Smooth muscle cell (in vitro differentiated cells): ENCODE data around the gene KCTD21. TPM values are rescaled to one million over a fixed set of nuclear protein-coding genes. Genes with fewer than 3 reads are reported as not detected.

Source experiments
- DNase-seq: peaks from one replicate; lab custom pipeline; 2025; ENCODE audit not compliant: unreplicated experiment; lab: John Stamatoyannopoulos, UW
- H2AFZ ChIP-seq: fragments of 200-600 bp; sonication (generic); 2 replicates; pipeline ENCODE4 v1.6.0; 2016; ENCODE audit warnings: antibody characterized with exemption, low read depth, mild to moderate bottlenecking
- H3F3A ChIP-seq: fragments of 200-600 bp; sonication (generic); 2 replicates; pipeline ENCODE4 v1.6.0; 2017; ENCODE audit warnings: antibody characterized with exemption, low read depth
- H3K27ac ChIP-seq: fragments of 200-600 bp; sonication (generic); 2 replicates; pipeline ENCODE4 v1.5.1; 2016; ENCODE audit warnings: low read depth, mild to moderate bottlenecking
- H3K27me3 ChIP-seq: fragments of 200-600 bp; sonication (generic); 2 replicates; pipeline ENCODE4 v1.6.1; 2016; ENCODE audit warnings: low read depth, mild to moderate bottlenecking
- H3K36me3 ChIP-seq: fragments of 200-600 bp; sonication (generic); 2 replicates; pipeline ENCODE4 v1.5.1; 2016; ENCODE audit warnings: low read depth
- H3K4me1 ChIP-seq: fragments of 200-600 bp; sonication (generic); 2 replicates; pipeline ENCODE4 v1.5.1; 2016; ENCODE audit warnings: low read depth
- H3K4me2 ChIP-seq: fragments of 200-600 bp; sonication (generic); 2 replicates; pipeline ENCODE4 v1.6.0; 2016; ENCODE audit warnings: mild to moderate bottlenecking
- H3K4me3 ChIP-seq: fragments of 200-600 bp; sonication (generic); 2 replicates; pipeline ENCODE4 v1.5.1; 2016; ENCODE audit warnings: mild to moderate bottlenecking
- H3K79me2 ChIP-seq: fragments of 200-600 bp; sonication (generic); 2 replicates; pipeline ENCODE4 v1.6.0; 2016; ENCODE audit warnings: low read depth, mild to moderate bottlenecking
- H3K9ac ChIP-seq: fragments of 200-600 bp; sonication (generic); 2 replicates; pipeline ENCODE4 v1.6.0; 2016; ENCODE audit warnings: low read depth
- H3K9me3 ChIP-seq: fragments of 200-600 bp; sonication (generic); replicated peaks from 2 replicates; pipeline ENCODE4 v1.5.1; 2016; ENCODE audit warnings: low read depth
- H4K20me1 ChIP-seq: fragments of 200-600 bp; sonication (generic); 2 replicates; pipeline ENCODE4 v1.6.0; 2016; ENCODE audit warnings: low read depth
- CTCF ChIP-seq: fragments of 200-600 bp; sonication (generic); IDR thresholded peaks from 2 replicates; pipeline ENCODE4 v1.5.1; 2017; ENCODE audit warnings: borderline replicate concordance, mild to moderate bottlenecking, antibody characterized with exemption; ENCODE audit not compliant: insufficient read depth, poor library complexity, severe bottlenecking
- WGBS: methylation state at CpG from one replicate; pipeline ENCODE4 v1.1.7; 2016; ENCODE audit warnings: low lambda C conversion rate; 5-methylcytosine and 5-hydroxymethylcytosine counted together
- polyA plus RNA-seq: library from polyadenylated mRNA; unstranded; fragments of >200 nt; fragmentation: Nextera tagmentation; extraction: Ambion mirVana; gene quantifications from 2 replicates; pipeline ENCODE4 v1.2.1, GENCODE V29; 2016
- total RNA-seq: library from RNA; depleted of rRNA; stranded (reverse); fragments of >200 nt; gene quantifications from 2 replicates; pipeline ENCODE4 v1.2.3, GENCODE V29; 2014

Gene KCTD21
- total and polyA plus RNA-seq, 2 experiments from 2014 or later, result 4.9 to 23.5 TPM

GRCh38 chr11:78220218-78221157 is 32.1 kb upstream of the KCTD21 start:
- no peak overlapping the region for H3K4me3 ChIP-seq
- no peaks in the 10 kb centered on the region for H3K79me2 ChIP-seq
- no peaks in the 10 kb centered on the region for H3K4me1 ChIP-seq
- H4K20me1 ChIP-seq, result no peaks in the 10 kb centered on the region
- no peaks in the 10 kb centered on the region for H3K36me3 ChIP-seq
- H3F3A ChIP-seq, result no peaks in the 10 kb centered on the region
- H3K27me3 ChIP-seq, result no peaks in the 10 kb centered on the region
- no peak overlapping the region for H2AFZ ChIP-seq
- H3K9me3 ChIP-seq, result no peaks in the 10 kb centered on the region
- DNase-seq, result no peak
- TF ChIP-seq CTCF, result no peak
- H3K4me2 ChIP-seq, result no peak overlapping the region
- 94% methylated on average over 14 of the region's 14 CpGs for WGBS
- no peak overlapping the region for H3K9ac ChIP-seq
- H3K27ac ChIP-seq, result no peak overlapping the region

- no peak overlapping the region for H3K4me2 ChIP-seq
- H4K20me1 ChIP-seq, result no peaks in the 10 kb centered on the region
- WGBS, result 98% methylated on average over 7 of the region's 7 CpGs
- no peak overlapping the region for H3K4me3 ChIP-seq
- H2AFZ ChIP-seq, result no peak overlapping the region
- H3K27ac ChIP-seq, result no peak overlapping the region
- no peak for TF ChIP-seq CTCF
- no peaks in the 10 kb centered on the region for H3K79me2 ChIP-seq
- H3F3A ChIP-seq, result no peaks in the 10 kb centered on the region
- DNase-seq, result no peak
- no peaks in the 10 kb centered on the region for H3K27me3 ChIP-seq
- no peaks in the 10 kb centered on the region for H3K36me3 ChIP-seq
- no peak overlapping the region for H3K9ac ChIP-seq
- H3K9me3 ChIP-seq, result no peaks in the 10 kb centered on the region
- H3K4me1 ChIP-seq, result no peaks in the 10 kb centered on the region
Observed at GRCh38 chr11:78219493-78220217, 31.2 kb upstream of the KCTD21 start.

GRCh38 chr11:78218707-78219492 is 30.5 kb upstream of the KCTD21 start:
- Histone ChIP-seq H3K4me3 (no peak overlapping the region), H2AFZ (no peak overlapping the region), H3K36me3 (no peaks in the 10 kb centered on the region), H3K27ac (no peak overlapping the region), H4K20me1 (no peaks in the 10 kb centered on the region), H3K27me3 (no peaks in the 10 kb centered on the region), H3K4me1 (no peaks in the 10 kb centered on the region), H3F3A (no peaks in the 10 kb centered on the region), H3K79me2 (no peaks in the 10 kb centered on the region), H3K4me2 (no peak overlapping the region), H3K9me3 (no peaks in the 10 kb centered on the region), H3K9ac (no peak overlapping the region)
- 97% methylated on average over 11 of the region's 11 CpGs for WGBS
- TF ChIP-seq CTCF, result no peak
- no peak for DNase-seq
